HepG2 (cell line): ENCODE results near the gene VTN. TPM values are rescaled to one million over a fixed set of nuclear protein-coding genes. Genes with fewer than 3 reads are reported as not detected.

Experiments used
- ATAC-seq: fragments of 200-7000 bp; cut with Tn5 transposase; 3 replicates; pipeline ENCODE4 v1.9.1; 2020; ENCODE audit warnings: mild to moderate bottlenecking, moderate library complexity
- BruUV-seq: library from RNA; stranded (reverse); fragments of 400-500 nt; replicated peaks from 2 replicates; lab custom pipeline; 2021; lab: Mats Ljungman, UMichigan
- CTCF ChIA-PET: fragments of 300-600 bp; formaldehyde crosslinking; extraction: SDS; loops from one replicate; lab custom pipeline; 2021; ENCODE audit warnings: low total read pairs, inconsistent platforms, low intra/inter-chr PET ratio; lab: Yijun Ruan, JAX
- POLR2A ChIA-PET: fragments of 350-600 bp; sonication (Branson Sonifier 250); formaldehyde crosslinking; loops from one replicate; lab custom pipeline; 2020; ENCODE audit warnings: antibody characterized with exemption, inconsistent platforms; lab: Yijun Ruan, JAX
- DNase-seq: peaks from one replicate; pipeline ENCODE4 v3.0.0-alpha.2; 2015; ENCODE audit warnings: low spot score
- FAIRE-seq: peaks from 3 replicates; lab custom pipeline; 2011; peaks lifted over from hg19 to GRCh38; lab: Jason Lieb, UNC
- H2AFZ ChIP-seq: one replicate; pipeline ENCODE4 v1.6.1; 2011; ENCODE audit warnings: low read length, inconsistent platforms
- H3K27ac ChIP-seq: fragments of 300-600 bp; 3 replicates; pipeline ENCODE4 v1.8.0; 2011; ENCODE audit warnings: mixed run types, mild to moderate bottlenecking, mixed read lengths, low read length, inconsistent platforms; ENCODE audit not compliant: insufficient read depth; ENCODE audit errors: extremely low read length
- H3K27me3 ChIP-seq, 2 experiments: fragments of 200-600 bp in 1 of 2; 2 replicates in 1 of 2; 3 replicates in 1 of 2; pipeline versions ENCODE4 v1.6.0 to v1.8.0; 2011; ENCODE audit warnings: low read length in 2 of 2, mild to moderate bottlenecking in 2 of 2, moderate library complexity in 2 of 2, inconsistent platforms in 1 of 2; ENCODE audit not compliant: insufficient read depth in 2 of 2, control insufficient read depth in 1 of 2
- H3K36me3 ChIP-seq, 2 experiments: fragments of 200-600 bp in 1 of 2; replicated peaks in 1 of 2; 2 replicates in 1 of 2; 3 replicates in 1 of 2; pipeline versions ENCODE4 v1.5.1 to v1.8.0; 2011; ENCODE audit warnings: low read length in 2 of 2, inconsistent platforms in 1 of 2; ENCODE audit not compliant: insufficient read depth in 2 of 2, control insufficient read depth in 1 of 2
- H3K4me1 ChIP-seq: 2 replicates; pipeline ENCODE4 v1.5.1; 2012; ENCODE audit warnings: low read length, inconsistent platforms; ENCODE audit not compliant: insufficient read depth
- H3K4me2 ChIP-seq: 2 replicates; pipeline ENCODE4 v1.6.0; 2011; ENCODE audit warnings: low read depth, low read length, inconsistent platforms
- H3K4me3 ChIP-seq, 3 experiments: fragments of 200-600 bp in 1 of 3; sonication (generic), shearing (Covaris generic) in 1 of 3; replicated peaks in 1 of 3; 2 replicates each; pipeline ENCODE4 v1.5.1; 2011 to 2016; ENCODE audit warnings: low read length in 3 of 3, inconsistent platforms in 2 of 3, low read depth in 2 of 3, mild to moderate bottlenecking in 2 of 3, control low read depth in 1 of 3, mixed read lengths in 1 of 3; ENCODE audit not compliant: insufficient read depth in 1 of 3
- H3K79me2 ChIP-seq: one replicate; pipeline ENCODE4 v1.6.1; 2011; ENCODE audit warnings: low read length, inconsistent platforms; ENCODE audit not compliant: insufficient read depth
- H3K9ac ChIP-seq: 2 replicates; pipeline ENCODE4 v1.6.0; 2011; ENCODE audit warnings: mild to moderate bottlenecking, low read depth, low read length, inconsistent platforms; ENCODE audit not compliant: insufficient read depth
- H3K9me3 ChIP-seq: 2 replicates; pipeline ENCODE4 v1.5.1; 2012; ENCODE audit warnings: mild to moderate bottlenecking, low read length
- H4K20me1 ChIP-seq: 2 replicates; pipeline ENCODE4 v1.6.0; 2011; ENCODE audit warnings: inconsistent platforms, mild to moderate bottlenecking, low read length, moderate library complexity; ENCODE audit not compliant: insufficient read depth
- AGO2 ChIP-seq: fragments of 200-400 bp; formaldehyde crosslinking; optimal IDR thresholded peaks from 2 replicates; pipeline ENCODE3; 2017; ENCODE audit warnings: mild to moderate bottlenecking, low read depth, low read length, moderate library complexity
- POLR2G ChIP-seq: fragments of 200-400 bp; formaldehyde crosslinking; IDR thresholded peaks from 2 replicates; pipeline ENCODE4 v1.6.1; 2018; ENCODE audit warnings: mild to moderate bottlenecking, low read depth, low read length, moderate library complexity
- RBFOX2 ChIP-seq: fragments of 200-400 bp; formaldehyde crosslinking; IDR thresholded peaks from 2 replicates; pipeline ENCODE4 v1.6.1; 2017; ENCODE audit warnings: low read depth, mild to moderate bottlenecking, low read length
- RFX3 ChIP-seq: IDR thresholded peaks from 2 replicates; pipeline ENCODE4 v1.6.1; 2016; ENCODE audit warnings: missing biosample characterization, missing genetic modification reagents
- SAFB2 ChIP-seq: sonication (generic); formaldehyde crosslinking; IDR thresholded peaks from 2 replicates; pipeline ENCODE4 v1.5.1; 2020; ENCODE audit warnings: missing genetic modification reagents, low read depth, mild to moderate bottlenecking, borderline replicate concordance
- ZBTB44 ChIP-seq: sonication (generic); formaldehyde crosslinking; IDR thresholded peaks from 2 replicates; pipeline ENCODE4 v1.4.0; 2020; ENCODE audit warnings: missing genetic modification reagents
- ZMAT5 ChIP-seq: sonication (generic); formaldehyde crosslinking; IDR thresholded peaks from 2 replicates; pipeline ENCODE4 v1.5.0; 2020; ENCODE audit warnings: mild to moderate bottlenecking, low read depth, missing genetic modification reagents, borderline replicate concordance
- WGBS: methylation state at CpG from one replicate; pipeline ENCODE4 v1.1.6; 2017; ENCODE audit warnings: low lambda C conversion rate; 5-methylcytosine and 5-hydroxymethylcytosine counted together
- in situ Hi-C: cut with HindIII; loops from 2 replicates; pipeline ENCODE4 v1.10.0; 2017; ENCODE audit warnings: low pct_unique_long_range_greater_than_20kb; ENCODE audit not compliant: extremely low pct_ligation_motif_present
- intact Hi-C: fragments of 100-400 bp; cut with micrococcal nuclease; formaldehyde crosslinking; loops from one replicate; pipeline ENCODE4 v1.10.0; 2022; ENCODE audit not compliant: unreplicated experiment
- polyA plus RNA-seq, 8 experiments: library from polyadenylated mRNA; depleted of rRNA in 3 of 8; stranded (reverse) in 7 of 8; unstranded in 1 of 8; fragments of >200 nt; fragmentation: Illumina TruSeq in 4 of 8; extraction: Trizol in 4 of 8; gene quantifications; 2 replicates each; pipeline versions ENCODE4 v1.2.1 to v1.2.3, GENCODE V29; 2011 to 2016; ENCODE audit warnings: low read depth in 4 of 8, missing spikeins in 1 of 8, mixed read lengths in 1 of 8; ENCODE audit not compliant: insufficient read depth in 1 of 8
- total RNA-seq, 5 experiments: library from RNA; depleted of rRNA; stranded (reverse); fragments of >200 nt; fragmentation: Illumina TruSeq; extraction: Trizol; gene quantifications; 2 replicates each; pipeline ENCODE4 v1.2.3, GENCODE V29; 2016; ENCODE audit warnings: low read depth in 1 of 5

VTN gene
- total and polyA plus RNA-seq, 2 of the 13 experiments (the other 11 are each of a cell fraction or from before 2014, with no cell fraction given), result 108 to 131 TPM

GRCh38 chr17:28344435-28344901 is 25.6 kb downstream of the VTN start:
- Histone ChIP-seq H2AFZ (no peak overlapping the region), H3K79me2 (no peaks in the 10 kb centered on the region), H3K27me3 (no peaks in the 10 kb centered on the region), H3K4me1 (peaks cover 26% of the 10 kb centered on the region), H3K27ac (no peak overlapping the region), H3K4me3 (no peak overlapping the region), H3K9ac (no peak overlapping the region), H4K20me1 (no peaks in the 10 kb centered on the region), H3K36me3 (peaks cover 30 to 68% of the 10 kb centered on the region in 2 experiments), H3K9me3 (no peaks in the 10 kb centered on the region), H3K4me2 (no peak overlapping the region)
- POLR2A ChIA-PET, result interaction anchor here (1.0 to 5.7 kb wide), 4 partner anchors 9 to 72 kb away, joined by 3 to 68 read pairs (median 26); partner anchors contain the start of genes IFT20, POLDIP2 and TNFAIP1
- peak; percentile 91 for TF ChIP-seq AGO2
- TF ChIP-seq ZMAT5 (CRISPR knock-in tag), result no peak
- TF ChIP-seq SAFB2 (CRISPR knock-in tag), result no peak
- TF ChIP-seq RBFOX2, result peak; percentile 59; the same call in 1 of the 2 replicates
- intact Hi-C loops (no loop called here), in situ Hi-C loops (no loop called here)
- no TSS peak for BruUV-seq
- FAIRE-seq, result no peak
- ATAC-seq, result no peak
- 98% methylated on average over 15 of the region's 19 CpGs for WGBS
- CTCF ChIA-PET, result no interaction called here
- no peak for DNase-seq

- H2AFZ ChIP-seq, result no peak overlapping the region
- no peak for ATAC-seq
- in situ Hi-C loops, result no loop called here
- 100% methylated on average over 2 of the region's 9 CpGs for whole genome bisulfite sequencing
- peaks cover 26% of the 10 kb centered on the region for H3K4me1 ChIP-seq
- FAIRE-seq, result no peak
- ChIA-PET POLR2A (interaction anchor here (1.2 to 5.7 kb wide), 2 partner anchors 8 to 73 kb away, joined by 4 to 68 read pairs; partner anchors contain the start of genes IFT20 and TNFAIP1), CTCF (no interaction called here)
- H3K9ac ChIP-seq, result no peak overlapping the region
- H3K79me2 ChIP-seq, result no peaks in the 10 kb centered on the region
- peaks cover 30 to 67% of the 10 kb centered on the region in 2 experiments for H3K36me3 ChIP-seq
- no peak overlapping the region for H3K4me2 ChIP-seq
- intact Hi-C loops, result no loop called here
- DNase-seq, result no peak
- no peaks in the 10 kb centered on the region for H3K9me3 ChIP-seq
- TF ChIP-seq POLR2G (peak; percentile 29; the same call in 1 of the 2 replicates), RFX3 (CRISPR knock-in tag) (no peak), ZBTB44 (CRISPR knock-in tag) (no peak)
- H3K4me3 ChIP-seq, result no peak overlapping the region
- H3K27ac ChIP-seq, result no peak overlapping the region
- H4K20me1 ChIP-seq, result no peaks in the 10 kb centered on the region; the same call in 1 of the 2 replicates
- no TSS peak for BruUV-seq
- H3K27me3 ChIP-seq, result no peaks in the 10 kb centered on the region
Measured at GRCh38 chr17:28344011-28344410, 26.1 kb downstream of the VTN start.
